ENCODE results near the gene UNKL.
"Not testable (repeated sequence)": the region's sequence is repeated elsewhere in the genome, so short reads cannot be mapped to it uniquely, and the experiment has no call there.

The UNKL gene

GRCh38 chr16:1330260-1330914 is 84.1 kb downstream of the UNKL start:
- no peak overlapping the region for H3K4me3 Mint-ChIP-seq
- TF ChIP-seq CTCF (IDR thresholded peaks at IDR 0.05; ENCODE audit: unreplicated experiment in 3 of 3), result peak in 2 of 3 experiments; percentile 30 to 47
- H3K4me1 Mint-ChIP-seq, result no peaks in the 10 kb centered on the region
- H3K36me3 Mint-ChIP-seq (ENCODE audit: low read depth), result peaks cover 3% of the 10 kb centered on the region
- H3K9me3 Mint-ChIP-seq, result no peaks in the 10 kb centered on the region
- peaks cover 50% of the 10 kb centered on the region for H3K27me3 Mint-ChIP-seq (ENCODE audit: low read depth)
- H3K27ac Mint-ChIP-seq, result no peak overlapping the region

- H3K4me3 Mint-ChIP-seq, H3K27ac Mint-ChIP-seq, H3K4me1 Mint-ChIP-seq, H3K9me3 Mint-ChIP-seq: not testable (repeated sequence)
- Mint-ChIP-seq H3K27me3 (ENCODE audit: low read depth) (peaks cover 36% of the 10 kb centered on the region), H3K36me3 (ENCODE audit: low read depth) (peaks cover 12% of the 10 kb centered on the region)
Observed at GRCh38 chr16:1328961-1329360, 85.5 kb downstream of the UNKL start.

- peaks cover 17% of the 10 kb centered on the region for H3K36me3 Mint-ChIP-seq (ENCODE audit: low read depth)
- not testable (repeated sequence) for H3K9me3 Mint-ChIP-seq, H3K4me1 Mint-ChIP-seq, H3K4me3 Mint-ChIP-seq, H3K27ac Mint-ChIP-seq
- peaks cover 36% of the 10 kb centered on the region for H3K27me3 Mint-ChIP-seq (ENCODE audit: low read depth)
Observed at GRCh38 chr16:1328136-1328535, 86.4 kb downstream of the UNKL start.

GRCh38 chr16:1327619-1327947 is 86.9 kb downstream of the UNKL start:
- Mint-ChIP-seq H3K27me3 (ENCODE audit: low read depth) (peaks cover 32% of the 10 kb centered on the region), H3K27ac (no peak overlapping the region), H3K4me3 (no peak overlapping the region), H3K4me1 (no peaks in the 10 kb centered on the region), H3K9me3 (no peaks in the 10 kb centered on the region), H3K36me3 (ENCODE audit: low read depth) (peaks cover 17% of the 10 kb centered on the region)
- TF ChIP-seq CTCF (IDR thresholded peaks at IDR 0.05; ENCODE audit: unreplicated experiment in 3 of 3), result no peak

- H3K4me3 Mint-ChIP-seq, result no peak overlapping the region
- H3K9me3 Mint-ChIP-seq, result no peaks in the 10 kb centered on the region
- TF ChIP-seq CTCF (IDR thresholded peaks at IDR 0.05; ENCODE audit: unreplicated experiment in 3 of 3), result no peak
- H3K27me3 Mint-ChIP-seq (ENCODE audit: low read depth), result peaks cover 27% of the 10 kb centered on the region
- H3K27ac Mint-ChIP-seq, result peak overlapping the region in 1 of 3 experiments; percentile 40
- peaks cover 20% of the 10 kb centered on the region for H3K36me3 Mint-ChIP-seq (ENCODE audit: low read depth)
- no peaks in the 10 kb centered on the region for H3K4me1 Mint-ChIP-seq
Observed at GRCh38 chr16:1326946-1327618, 87.4 kb downstream of the UNKL start.

GRCh38 chr16:1326391-1326790 is 88.1 kb downstream of the UNKL start:
- TF ChIP-seq CTCF (IDR thresholded peaks at IDR 0.05; ENCODE audit: unreplicated experiment in 3 of 3), result no peak
- peak overlapping the region in 2 of 3 experiments; percentile 5 to 40 for H3K27ac Mint-ChIP-seq
- H3K9me3 Mint-ChIP-seq, result no peaks in the 10 kb centered on the region
- peaks cover 20% of the 10 kb centered on the region for H3K27me3 Mint-ChIP-seq (ENCODE audit: low read depth)
- peaks cover 20% of the 10 kb centered on the region for H3K36me3 Mint-ChIP-seq (ENCODE audit: low read depth)
- H3K4me1 Mint-ChIP-seq, result no peaks in the 10 kb centered on the region
- H3K4me3 Mint-ChIP-seq, result no peak overlapping the region

Data from nephron (organoid).